ENCODE measurements around the gene FKBP6. TPM values are rescaled to one million over a fixed set of nuclear protein-coding genes. Genes with fewer than 3 reads are reported as not detected.
"Not testable (repeated sequence)": the region's sequence is repeated elsewhere in the genome, so short reads cannot be mapped to it uniquely, and the experiment has no call there.

The FKBP6 gene
- total and polyA plus RNA-seq, 4 donors, result 0.10 TPM; not detected in 3

DNA sequence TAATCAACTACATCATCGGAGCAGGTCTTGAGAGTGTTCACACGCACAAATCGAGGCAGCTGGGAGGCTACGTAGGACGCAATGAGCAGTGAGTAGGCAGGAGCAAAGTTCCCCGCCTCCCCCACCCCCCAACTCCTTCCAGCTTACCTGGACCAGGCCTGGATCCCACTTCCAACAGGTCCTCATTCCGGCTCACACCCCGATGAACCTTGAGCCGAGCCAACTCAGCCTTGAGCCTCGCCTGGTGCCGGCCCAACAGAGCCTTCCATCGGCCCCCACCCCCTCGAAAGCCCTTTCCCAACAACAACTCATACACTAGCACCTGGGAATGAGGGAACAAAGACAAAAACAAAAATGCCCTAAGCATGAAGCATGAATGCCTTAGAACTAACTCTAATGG, 20.5 kb upstream of the FKBP6 start:
- H3K27me3 ChIP-seq (ENCODE audit: control insufficient read depth in 1 of 2, insufficient read depth in 2 of 2, low read length in 1 of 2), result no peaks in the 10 kb centered on the region

DNA sequence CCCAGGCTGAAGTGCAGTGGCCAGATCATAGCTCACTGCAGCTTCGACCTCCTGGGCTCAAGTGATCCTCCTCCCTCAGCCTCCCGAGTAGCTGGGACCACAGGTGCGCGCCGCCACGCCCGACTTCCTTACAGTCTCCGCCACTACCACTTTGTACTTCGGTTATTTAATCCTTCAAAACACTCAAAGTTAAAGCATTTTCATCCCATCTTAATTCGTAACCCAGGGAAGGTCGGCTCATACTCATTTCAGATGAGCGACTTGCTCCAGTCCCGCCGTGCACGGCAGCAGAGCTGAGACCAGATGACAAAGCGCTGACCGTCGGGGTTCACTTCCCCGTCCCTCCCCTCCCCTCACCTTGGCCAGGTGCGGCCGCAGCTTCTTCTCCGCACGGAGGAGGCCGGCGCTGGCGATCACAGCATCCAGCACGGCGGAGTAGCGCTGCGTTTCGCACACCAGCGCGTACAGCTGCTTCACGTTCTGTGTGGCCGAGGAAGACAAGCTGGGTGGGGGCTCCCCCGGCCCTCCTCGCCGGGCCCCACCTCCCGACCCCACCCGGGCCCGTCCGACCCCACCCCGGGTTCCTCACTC, 19.8 kb upstream of the FKBP6 start:
- H3K27me3 ChIP-seq (ENCODE audit: control insufficient read depth in 1 of 2, insufficient read depth in 2 of 2, low read length in 1 of 2), result no peaks in the 10 kb centered on the region
- WGBS, 2 donors, result 11 to 13% methylated on average over 35 to 43 of the region's 43 CpGs
- H3K27ac ChIP-seq (ENCODE audit: low read depth in 1 of 2, low read length in 2 of 2), result no peak overlapping the region
- H3K36me3 ChIP-seq (ENCODE audit: control insufficient read depth in 1 of 2, insufficient read depth in 2 of 2, low read length in 1 of 2), result peaks cover 0 to 4% of the 10 kb centered on the region in 2 donors
- intact Hi-C loops (cut with DNase I), result no loop called here
- H3K4me3 ChIP-seq (ENCODE audit: low read length in 2 of 2), result peak overlapping the region; percentile 35 to 85
- no peaks in the 10 kb centered on the region for H3K9me3 ChIP-seq (ENCODE audit: control insufficient read depth, low read length)
- DNase-seq, result no peak
- H3K4me1 ChIP-seq (ENCODE audit: control insufficient read depth in 1 of 2, insufficient read depth in 2 of 2, low read length in 2 of 2), result no peaks in the 10 kb centered on the region
- ATAC-seq (ENCODE audit: low FRiP score), result peak; percentile 64

More for the DNA sequence above, 20.5 kb upstream of the FKBP6 start:
- no peak for ATAC-seq (ENCODE audit: low FRiP score)
- Histone ChIP-seq H3K9me3 (ENCODE audit: control insufficient read depth, low read length) (no peaks in the 10 kb centered on the region), H3K27ac (ENCODE audit: low read depth in 1 of 2, low read length in 2 of 2) (no peak overlapping the region), H3K4me1 (ENCODE audit: control insufficient read depth in 1 of 2, insufficient read depth in 2 of 2, low read length in 2 of 2) (no peaks in the 10 kb centered on the region), H3K36me3 (ENCODE audit: control insufficient read depth in 1 of 2, insufficient read depth in 2 of 2, low read length in 1 of 2) (peaks cover 0 to 4% of the 10 kb centered on the region in 2 donors), H3K4me3 (ENCODE audit: low read length in 2 of 2) (no peak overlapping the region)
- 89 to 93% methylated on average over 13 of the region's 13 CpGs for WGBS, 2 donors
- DNase-seq, result no peak
- intact Hi-C loops (cut with DNase I), result no loop called here

DNA sequence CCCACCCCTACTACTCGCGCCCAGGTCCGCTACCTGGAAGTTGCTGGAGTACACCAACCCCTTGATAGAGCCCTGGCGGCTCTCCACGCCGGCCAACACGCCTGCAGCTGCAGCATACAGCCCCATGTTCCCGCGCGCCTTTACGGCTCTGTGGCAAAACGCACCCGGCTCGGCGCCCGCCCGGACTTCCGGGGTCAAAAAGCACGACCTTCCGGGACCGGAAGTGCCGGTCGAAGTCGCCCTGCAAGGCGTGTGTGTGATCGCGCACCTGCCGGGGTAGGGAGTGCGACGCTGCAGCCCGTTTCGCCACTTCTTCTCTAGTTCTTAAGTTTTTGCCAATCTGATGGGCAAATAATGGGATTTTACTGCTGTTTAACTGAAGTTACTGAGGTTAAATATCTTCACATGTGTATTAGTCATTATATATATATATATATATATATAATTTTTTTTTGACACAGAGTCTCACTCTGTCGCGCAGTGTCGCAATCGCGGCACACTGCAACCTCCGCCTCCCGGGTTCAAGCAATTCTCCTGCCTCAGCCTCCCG, 19.2 kb upstream of the FKBP6 start, which contains the start of gene NSUN5:
Gene NSUN5, minus strand, starts transcription at position 162 of the 550 bp plus-strand sequence. Its CDS starts 36 bp downstream, at position 126.
- intact Hi-C loops (cut with DNase I), result no loop called here
- Histone ChIP-seq H3K9me3 (ENCODE audit: control insufficient read depth, low read length) (no peaks in the 10 kb centered on the region), H3K4me3 (ENCODE audit: low read length in 2 of 2) (peak within 1 kb of the TSS; percentile 35 to 85), H3K36me3 (ENCODE audit: control insufficient read depth in 1 of 2, insufficient read depth in 2 of 2, low read length in 1 of 2) (peaks cover 0 to 2% of the 10 kb centered on the region in 2 donors), H3K4me1 (ENCODE audit: control insufficient read depth in 1 of 2, insufficient read depth in 2 of 2, low read length in 2 of 2) (no peaks in the 10 kb centered on the region), H3K27ac (ENCODE audit: low read depth in 1 of 2, low read length in 2 of 2) (peak within 1 kb of the TSS in 1 of 2 donors; percentile 35), H3K27me3 (ENCODE audit: control insufficient read depth in 1 of 2, insufficient read depth in 2 of 2, low read length in 1 of 2) (no peaks in the 10 kb centered on the region)
- peak; percentile 93 to 96 for DNase-seq
- WGBS, 2 donors, result 12 to 13% methylated on average over 37 to 40 of the region's 40 CpGs
- peak; percentile 88 for ATAC-seq (ENCODE audit: low FRiP score)

DNA sequence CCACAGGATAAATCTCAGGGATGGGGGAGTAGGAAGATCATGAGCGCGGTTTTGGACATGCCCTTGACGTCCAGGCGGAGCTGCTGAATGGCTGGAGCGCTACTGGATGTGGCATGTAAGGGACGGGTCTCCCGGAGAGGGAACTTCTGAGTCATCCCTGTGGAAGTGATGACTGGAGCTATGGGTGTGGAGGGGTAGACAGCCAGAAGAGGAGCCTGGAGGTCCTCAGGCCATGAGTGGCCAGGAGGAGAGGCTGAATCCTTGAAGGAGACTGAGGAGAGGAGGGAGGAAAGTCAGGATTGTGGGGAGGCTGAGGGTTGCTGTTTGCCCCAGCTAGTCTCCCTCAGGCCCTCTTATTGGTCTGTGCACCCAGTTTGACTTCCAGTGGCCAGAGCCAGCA, 16.5 kb upstream of the FKBP6 start:
- WGBS, 2 donors, result 85 to 89% methylated on average over 7 of the region's 7 CpGs
- H3K4me1 ChIP-seq (ENCODE audit: control insufficient read depth in 1 of 2, insufficient read depth in 2 of 2, low read length in 2 of 2); intact Hi-C loops (cut with DNase I); H3K27me3 ChIP-seq (ENCODE audit: control insufficient read depth in 1 of 2, insufficient read depth in 2 of 2, low read length in 1 of 2); ATAC-seq (ENCODE audit: low FRiP score); DNase-seq; H3K36me3 ChIP-seq (ENCODE audit: control insufficient read depth in 1 of 2, insufficient read depth in 2 of 2, low read length in 1 of 2); H3K4me3 ChIP-seq (ENCODE audit: low read length in 2 of 2); H3K27ac ChIP-seq (ENCODE audit: low read depth in 1 of 2, low read length in 2 of 2); H3K9me3 ChIP-seq (ENCODE audit: control insufficient read depth, low read length): not testable (repeated sequence)

DNA sequence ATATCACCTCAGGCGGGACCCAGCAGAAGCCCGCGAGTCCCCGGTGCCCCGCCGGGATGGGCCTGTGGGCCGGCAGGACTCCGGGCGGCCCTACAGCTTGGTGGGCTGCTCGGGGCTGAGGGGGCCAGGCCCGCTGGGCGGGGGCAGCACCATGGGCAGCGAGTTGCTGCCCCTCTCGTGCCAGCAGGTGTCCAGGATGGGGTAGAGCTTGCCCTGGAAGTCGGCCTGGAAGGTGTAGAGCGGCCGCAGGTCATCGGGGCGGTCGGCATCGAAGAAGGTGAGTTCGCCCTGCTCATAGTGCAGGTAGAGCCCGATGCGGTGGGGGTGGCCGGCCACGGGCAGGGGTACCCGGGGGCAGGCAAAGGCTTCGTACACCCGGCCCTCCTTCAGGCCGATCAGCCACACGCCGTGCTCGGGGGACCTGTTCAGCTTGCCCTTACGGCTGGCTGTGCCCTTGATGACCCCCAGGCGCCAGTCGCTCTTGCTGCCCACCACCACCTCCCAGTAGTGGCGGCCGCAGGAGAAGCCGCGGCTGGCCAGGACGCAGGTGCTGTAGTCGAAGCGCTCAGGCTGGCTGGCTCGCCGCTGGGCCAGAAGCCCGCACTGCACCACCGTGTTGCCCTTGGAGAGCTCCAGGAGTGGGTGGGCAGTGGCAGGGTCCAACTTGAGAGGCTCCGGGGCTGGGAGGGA, 15.0 kb upstream of the FKBP6 start:
- Histone ChIP-seq H3K27ac (ENCODE audit: low read depth in 1 of 2, low read length in 2 of 2) (no peak overlapping the region), H3K4me3 (ENCODE audit: low read length in 2 of 2) (no peak overlapping the region), H3K36me3 (ENCODE audit: control insufficient read depth in 1 of 2, insufficient read depth in 2 of 2, low read length in 1 of 2) (no peaks in the 10 kb centered on the region), H3K4me1 (ENCODE audit: control insufficient read depth in 1 of 2, insufficient read depth in 2 of 2, low read length in 2 of 2) (no peaks in the 10 kb centered on the region), H3K27me3 (ENCODE audit: control insufficient read depth in 1 of 2, insufficient read depth in 2 of 2, low read length in 1 of 2) (no peaks in the 10 kb centered on the region), H3K9me3 (ENCODE audit: control insufficient read depth, low read length) (no peaks in the 10 kb centered on the region)
- 92% methylated on average over 42 to 48 of the region's 48 CpGs for WGBS, 2 donors
- ATAC-seq (ENCODE audit: low FRiP score) (no peak), DNase-seq (no peak)
- intact Hi-C loops (cut with DNase I), result no loop called here

DNA sequence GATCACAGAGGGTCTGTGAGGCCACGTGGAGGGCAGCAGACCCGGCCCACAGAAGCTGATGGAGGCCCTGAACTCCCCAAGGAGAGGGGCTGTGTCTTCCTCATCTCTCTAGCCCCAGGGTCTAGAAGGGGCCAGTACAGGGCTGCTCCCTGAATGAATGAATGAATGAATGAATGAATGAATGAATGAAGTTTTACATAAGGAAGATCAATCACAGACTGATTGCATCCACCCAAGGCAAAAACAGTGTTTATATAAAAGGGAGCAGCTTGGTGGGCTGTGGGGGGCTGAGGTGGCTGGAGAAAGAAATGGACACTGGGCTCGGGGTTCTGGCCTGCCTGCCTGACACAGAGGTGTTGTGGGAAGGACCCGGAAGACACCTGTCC, 14.4 kb upstream of the FKBP6 start:
- intact Hi-C loops (cut with DNase I), result no loop called here
- 68% methylated on average over 4 of the region's 4 CpGs for WGBS, 2 donors
- ATAC-seq (ENCODE audit: low FRiP score), result no peak

DNA sequence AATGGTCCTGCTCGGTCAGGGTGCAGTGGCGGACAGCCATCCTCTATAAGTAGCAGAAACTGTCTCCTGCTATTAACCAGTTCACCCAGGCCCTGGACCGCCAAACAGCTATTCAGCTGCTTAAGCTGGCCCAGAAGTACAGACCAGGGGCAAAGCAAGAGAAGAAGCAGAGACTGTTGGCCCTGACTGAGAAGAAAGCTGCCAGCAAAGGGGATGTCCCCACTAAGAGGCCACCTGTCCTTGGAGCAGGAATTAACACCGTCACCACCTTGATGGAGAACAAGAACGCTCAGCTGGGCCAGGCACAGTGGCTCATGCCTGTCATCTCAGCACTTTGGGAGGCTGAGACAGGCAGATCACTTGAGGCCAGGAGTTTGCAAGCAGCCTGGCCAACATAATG, 13.7 kb upstream of the FKBP6 start:
- Histone ChIP-seq H3K27me3 (ENCODE audit: control insufficient read depth in 1 of 2, insufficient read depth in 2 of 2, low read length in 1 of 2) (no peaks in the 10 kb centered on the region), H3K4me1 (ENCODE audit: control insufficient read depth in 1 of 2, insufficient read depth in 2 of 2, low read length in 2 of 2) (no peaks in the 10 kb centered on the region), H3K9me3 (ENCODE audit: control insufficient read depth, low read length) (no peaks in the 10 kb centered on the region), H3K4me3 (ENCODE audit: low read length in 2 of 2) (no peak overlapping the region), H3K36me3 (ENCODE audit: control insufficient read depth in 1 of 2, insufficient read depth in 2 of 2, low read length in 1 of 2) (no peaks in the 10 kb centered on the region), H3K27ac (ENCODE audit: low read depth in 1 of 2, low read length in 2 of 2) (no peak overlapping the region)
- 84 to 85% methylated on average over 5 of the region's 5 CpGs for WGBS, 2 donors
- intact Hi-C loops (cut with DNase I), result no loop called here
- DNase-seq (no peak), ATAC-seq (ENCODE audit: low FRiP score) (no peak)

More for the DNA sequence above, 14.4 kb upstream of the FKBP6 start:
- Histone ChIP-seq H3K9me3 (ENCODE audit: control insufficient read depth, low read length) (no peaks in the 10 kb centered on the region), H3K4me1 (ENCODE audit: control insufficient read depth in 1 of 2, insufficient read depth in 2 of 2, low read length in 2 of 2) (no peaks in the 10 kb centered on the region), H3K27me3 (ENCODE audit: control insufficient read depth in 1 of 2, insufficient read depth in 2 of 2, low read length in 1 of 2) (no peaks in the 10 kb centered on the region), H3K36me3 (ENCODE audit: control insufficient read depth in 1 of 2, insufficient read depth in 2 of 2, low read length in 1 of 2) (no peaks in the 10 kb centered on the region), H3K27ac (ENCODE audit: low read depth in 1 of 2, low read length in 2 of 2) (no peak overlapping the region), H3K4me3 (ENCODE audit: low read length in 2 of 2) (no peak overlapping the region)
- DNase-seq, result no peak

DNA sequence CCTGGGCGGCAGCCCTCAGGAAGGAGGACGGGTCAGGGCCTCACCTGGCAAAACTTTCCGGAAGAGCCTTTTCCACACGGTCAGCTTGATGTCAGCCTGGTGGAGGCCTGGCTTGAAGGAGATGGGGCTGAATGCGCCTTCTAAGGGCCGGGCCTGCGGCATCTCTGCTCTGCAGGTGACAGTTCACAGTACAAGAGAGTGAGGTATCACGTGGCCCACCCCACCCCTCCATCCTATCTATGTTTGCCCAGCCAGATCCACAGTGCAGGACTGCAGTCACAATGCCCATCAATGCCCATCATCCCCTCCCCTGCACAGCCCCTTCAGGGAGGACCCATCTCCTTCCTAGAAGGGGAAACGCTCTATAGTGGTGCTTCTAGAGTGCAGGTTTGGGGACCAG, 11.4 kb upstream of the FKBP6 start:
- H3K4me3 ChIP-seq (ENCODE audit: low read length in 2 of 2), result no peak overlapping the region
- H3K36me3 ChIP-seq (ENCODE audit: control insufficient read depth in 1 of 2, insufficient read depth in 2 of 2, low read length in 1 of 2), result no peaks in the 10 kb centered on the region
- WGBS, 2 donors, result 86% methylated on average over 9 of the region's 9 CpGs
- no peaks in the 10 kb centered on the region for H3K4me1 ChIP-seq (ENCODE audit: control insufficient read depth in 1 of 2, insufficient read depth in 2 of 2, low read length in 2 of 2)
- no peak for ATAC-seq (ENCODE audit: low FRiP score)
- H3K27me3 ChIP-seq (ENCODE audit: control insufficient read depth in 1 of 2, insufficient read depth in 2 of 2, low read length in 1 of 2), result no peaks in the 10 kb centered on the region
- H3K9me3 ChIP-seq (ENCODE audit: control insufficient read depth, low read length), result no peaks in the 10 kb centered on the region
- intact Hi-C loops (cut with DNase I), result no loop called here
- no peak for DNase-seq
- H3K27ac ChIP-seq (ENCODE audit: low read depth in 1 of 2, low read length in 2 of 2), result no peak overlapping the region

All from aorta (tissue), 5 donors.